CD4-positive, alpha-beta T cell treated with Interleukin-4 for 4 hours (primary cell): ENCODE results near the gene PLCH1.

Experiments used
- DNase-seq: peaks from one replicate; pipeline ENCODE4 v3.0.0-alpha.2; 2020

The PLCH1 gene

DNA sequence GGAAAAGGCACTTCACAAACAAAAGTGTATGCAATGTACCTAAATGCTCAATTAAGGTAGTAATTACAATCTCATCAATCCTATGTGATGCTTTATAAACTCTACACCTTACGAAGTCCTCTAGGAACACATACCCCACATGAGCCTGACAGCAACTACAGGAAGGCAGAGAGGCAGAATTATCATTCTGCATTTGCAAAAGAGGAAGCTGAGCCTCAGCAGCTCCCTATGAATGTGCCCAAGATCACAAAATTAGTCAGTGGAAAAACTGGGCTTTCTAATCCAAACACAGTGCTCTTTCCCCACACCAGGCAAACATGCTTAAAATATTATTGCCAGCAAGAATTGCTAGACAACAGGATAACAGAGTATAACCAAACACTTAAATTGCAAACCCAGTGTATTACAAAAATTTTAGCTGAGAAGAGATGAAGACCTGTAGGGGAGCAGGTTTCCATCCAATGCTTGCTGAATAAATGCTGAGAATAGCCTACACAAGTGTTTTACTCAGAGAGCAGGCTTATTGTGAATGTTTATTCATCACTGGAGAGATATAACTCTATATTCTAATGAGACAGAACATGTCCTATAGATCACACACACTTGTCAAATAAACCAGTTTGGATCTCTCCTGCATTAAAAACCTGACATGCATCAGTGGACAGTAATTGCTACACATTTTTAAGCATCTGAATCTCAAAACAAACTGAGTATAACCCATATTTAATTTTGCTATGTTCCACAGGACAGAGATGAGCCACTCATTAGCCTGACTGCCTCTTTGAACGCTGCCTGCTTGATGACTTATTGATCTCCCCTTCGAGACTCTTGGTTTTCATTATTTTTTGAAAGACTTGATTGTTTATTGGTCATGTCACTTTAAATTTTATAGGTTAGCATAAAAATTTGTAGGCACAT is 62.2 kb downstream of the PLCH1 start:
- DNase-seq, result no peak

DNA sequence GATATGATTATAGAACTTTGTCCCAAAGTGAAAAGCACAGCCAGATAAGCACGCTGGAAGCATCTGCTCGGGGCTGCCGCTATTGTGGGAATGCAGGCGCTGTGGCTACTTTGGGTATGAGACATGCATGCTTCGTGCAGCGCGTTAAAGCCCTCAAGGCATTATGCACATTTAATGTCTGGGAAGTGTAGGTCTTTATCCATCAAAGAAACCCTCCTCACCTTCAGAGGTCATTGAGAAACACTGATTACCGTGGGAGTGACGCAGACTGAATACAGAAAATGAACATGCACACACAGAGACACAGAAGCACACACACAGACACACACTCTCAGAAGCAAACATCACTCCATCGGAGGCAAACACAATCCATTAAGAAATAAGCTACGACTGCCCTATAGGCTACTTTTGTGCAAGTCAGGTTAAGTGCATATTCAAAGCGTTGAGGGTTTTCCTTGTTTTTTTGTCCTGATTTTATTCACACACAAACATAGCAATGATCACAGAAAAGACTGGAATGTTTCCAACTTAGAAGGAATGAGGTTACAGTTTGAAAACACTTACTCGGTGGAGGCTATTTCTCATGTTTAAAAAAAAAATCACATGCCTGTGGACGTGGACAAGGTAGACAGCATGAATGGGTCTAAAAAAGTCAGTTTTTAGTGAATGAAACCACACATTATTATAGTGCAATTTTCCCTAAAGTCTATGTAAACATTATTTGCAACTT is 68.5 kb downstream of the PLCH1 start:
- DNase-seq, result no peak

DNA sequence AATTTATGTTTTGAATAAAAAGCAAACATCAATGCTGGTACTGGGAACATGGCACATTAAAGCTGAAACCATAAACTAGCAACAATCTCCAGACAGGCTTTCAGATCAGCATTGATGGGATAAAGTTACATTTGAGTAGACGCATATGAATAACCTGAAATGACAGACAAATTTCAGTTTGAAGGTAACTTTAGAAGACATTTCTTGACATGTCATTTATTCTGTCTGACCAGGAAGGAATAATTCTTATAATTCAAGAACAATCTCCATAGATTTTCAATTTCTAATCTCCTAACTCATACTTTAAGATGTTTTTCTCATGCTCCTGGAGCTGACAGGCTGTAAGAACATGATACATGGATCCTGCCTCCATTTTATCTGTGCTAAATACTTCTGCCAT is 69.8 kb downstream of the PLCH1 start:
- no peak for DNase-seq

DNA sequence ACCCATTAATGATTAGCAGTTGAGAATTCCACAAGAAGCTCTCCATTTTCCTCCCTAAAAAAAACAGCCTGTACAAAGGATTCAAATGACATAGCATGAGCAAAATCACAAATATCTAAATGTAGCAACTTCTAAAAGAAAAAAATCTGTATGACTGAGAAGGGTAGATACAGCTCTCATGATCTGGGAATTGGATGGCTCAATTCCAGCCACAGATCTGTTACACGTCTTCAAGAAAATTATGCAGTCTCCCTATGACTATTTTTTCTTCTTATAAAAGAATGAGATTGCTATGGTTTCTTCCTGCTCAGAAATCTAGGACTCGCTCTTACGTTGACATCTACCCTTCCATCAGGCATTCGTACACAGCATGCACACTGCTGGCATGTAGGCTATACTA is 71.5 kb downstream of the PLCH1 start:
- DNase-seq, result no peak

DNA sequence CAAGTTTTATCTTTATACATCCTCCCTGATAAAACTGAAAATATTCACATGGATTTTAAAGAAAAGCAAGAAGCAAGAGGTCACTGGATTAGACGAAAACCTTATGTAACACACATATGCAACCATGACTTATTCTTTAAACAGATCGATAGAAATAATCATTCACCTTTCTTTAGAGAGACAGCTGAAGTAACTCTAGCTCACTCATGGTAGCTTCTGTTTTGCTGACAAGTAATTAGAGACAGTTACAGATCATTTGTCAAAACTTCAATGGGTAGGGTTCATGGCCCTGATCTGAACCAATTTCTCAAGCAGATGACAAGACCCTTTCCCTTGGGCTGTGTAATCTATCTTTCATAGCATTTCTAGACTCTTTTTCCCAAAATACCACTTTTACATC is 74.5 kb downstream of the PLCH1 start:
- no peak for DNase-seq

DNA sequence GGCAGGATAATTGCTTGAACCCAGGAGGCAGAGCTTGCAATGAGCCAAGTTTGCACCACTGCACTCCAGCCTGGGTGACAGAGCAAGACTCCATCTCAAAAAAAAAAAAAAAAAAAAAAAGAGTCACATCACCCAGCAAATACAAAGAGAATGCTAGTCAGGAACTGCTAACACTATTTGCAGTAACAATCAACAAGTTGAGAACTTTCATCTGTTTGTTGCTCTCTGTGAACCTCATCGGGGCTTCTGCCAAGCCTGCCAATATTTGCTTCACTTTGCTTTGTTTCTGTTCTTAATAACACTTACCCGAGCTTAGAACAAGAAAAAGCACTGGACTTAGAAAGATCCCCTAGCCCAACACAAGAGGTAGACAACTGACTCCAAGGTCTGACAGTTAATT is 76.9 kb downstream of the PLCH1 start:
- no peak for DNase-seq

DNA sequence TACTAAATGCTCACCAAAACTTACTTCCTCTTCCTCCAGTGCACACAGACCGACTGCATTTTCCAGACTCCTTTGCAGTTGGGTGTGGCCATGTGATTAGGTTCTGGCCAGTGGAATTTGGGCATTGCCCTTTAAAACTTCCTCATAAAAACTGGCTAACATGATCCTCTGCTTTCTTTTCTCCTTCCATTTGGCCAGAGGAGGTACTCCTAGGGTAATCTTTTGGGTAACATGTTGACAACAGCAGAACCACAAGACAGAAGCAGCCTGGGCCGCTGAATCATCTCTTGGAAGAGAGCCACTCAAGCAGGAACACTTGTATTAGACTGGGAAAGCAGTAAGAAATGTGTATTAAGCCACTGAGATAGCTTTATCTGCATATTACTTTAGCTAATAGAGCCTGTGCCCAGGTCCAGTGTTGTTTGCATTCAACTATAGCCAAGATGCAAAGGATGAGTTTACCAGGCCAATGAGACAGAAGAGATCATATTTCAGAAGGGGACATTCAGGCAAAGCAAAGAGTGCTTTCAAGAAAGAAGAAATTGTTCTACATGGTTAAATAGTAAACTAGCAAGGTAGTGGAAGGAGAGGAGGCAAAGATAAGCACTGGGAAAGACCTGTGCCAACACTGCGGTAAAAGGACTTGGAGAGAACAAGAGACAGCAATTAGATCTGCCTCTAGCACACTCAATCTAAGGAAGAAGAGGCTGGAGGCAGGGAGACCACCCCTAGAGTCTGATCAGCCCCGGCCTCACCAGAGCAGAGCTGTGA is 79.8 kb downstream of the PLCH1 start:
- no peak for DNase-seq

DNA sequence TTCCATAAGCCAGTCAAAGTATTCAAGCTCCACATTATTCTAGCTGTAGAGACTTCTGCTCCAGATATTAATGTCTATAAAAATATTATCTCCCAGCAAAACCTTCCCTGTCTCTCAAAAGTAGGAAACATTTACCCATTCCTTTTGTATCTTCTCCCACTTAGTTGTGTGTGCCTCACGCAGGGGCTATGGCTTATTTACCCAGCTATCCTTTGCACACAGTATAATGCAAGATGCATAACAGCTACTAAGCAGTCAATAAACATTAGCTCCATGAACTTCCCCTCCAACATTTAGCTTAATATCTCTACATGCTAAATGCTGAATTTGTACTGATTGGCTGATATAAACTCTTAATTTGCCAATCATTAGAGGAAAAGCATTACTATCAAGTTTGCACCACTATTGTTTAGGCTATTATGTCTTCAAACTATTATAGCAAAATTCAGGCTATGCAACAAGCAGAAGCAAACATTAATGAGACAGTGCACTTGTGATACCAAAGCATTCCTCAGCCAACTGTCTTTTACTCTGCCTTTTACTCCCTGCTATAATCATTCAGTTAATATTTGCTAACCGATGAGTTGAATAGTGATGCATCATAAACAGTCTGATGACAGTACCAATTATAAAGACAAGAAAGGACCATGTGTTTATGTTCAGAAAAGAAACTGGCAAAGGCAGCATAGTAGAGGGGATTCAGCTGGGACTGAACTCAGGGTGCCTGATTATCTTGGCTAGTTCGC is 81.2 kb downstream of the PLCH1 start:
- DNase-seq, result no peak

DNA sequence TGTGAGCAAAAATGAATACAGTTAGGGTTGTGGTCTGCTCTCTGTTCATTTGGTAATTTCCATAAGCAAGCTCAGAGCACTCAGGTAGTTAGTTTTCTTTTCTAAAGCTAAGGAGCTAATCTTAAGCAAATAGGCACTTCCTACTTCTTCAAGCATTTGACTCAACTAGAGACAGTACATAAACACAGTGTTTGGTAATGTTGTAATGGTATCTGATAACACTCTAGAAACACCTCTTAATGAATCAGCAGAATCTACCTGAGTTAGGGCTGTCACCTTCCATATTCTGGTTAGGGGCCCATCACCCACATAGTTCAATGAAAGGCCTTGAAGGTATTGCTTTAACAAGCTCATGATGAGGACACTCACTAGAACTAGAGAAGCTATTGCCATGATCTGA is 83.1 kb downstream of the PLCH1 start:
- no peak for DNase-seq

DNA sequence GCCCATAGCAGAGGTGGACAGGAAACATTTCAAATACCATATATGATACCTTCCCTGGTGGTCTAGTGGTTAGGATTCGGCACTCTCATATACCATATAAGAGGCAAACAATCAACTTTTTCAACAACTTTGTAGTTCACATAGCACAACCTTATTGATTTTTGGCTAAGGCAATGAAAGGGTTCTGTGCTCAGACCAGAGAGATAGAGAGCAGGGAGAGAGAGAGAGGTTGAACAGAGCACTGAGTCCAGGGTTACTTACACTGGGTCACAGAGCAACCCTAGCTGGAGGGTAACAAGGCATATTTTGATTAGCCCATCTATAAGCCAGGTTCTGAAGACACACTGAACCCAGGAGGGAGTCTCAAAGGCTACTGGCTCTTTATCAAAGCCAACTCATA is 83.8 kb downstream of the PLCH1 start:
- DNase-seq, result no peak

DNA sequence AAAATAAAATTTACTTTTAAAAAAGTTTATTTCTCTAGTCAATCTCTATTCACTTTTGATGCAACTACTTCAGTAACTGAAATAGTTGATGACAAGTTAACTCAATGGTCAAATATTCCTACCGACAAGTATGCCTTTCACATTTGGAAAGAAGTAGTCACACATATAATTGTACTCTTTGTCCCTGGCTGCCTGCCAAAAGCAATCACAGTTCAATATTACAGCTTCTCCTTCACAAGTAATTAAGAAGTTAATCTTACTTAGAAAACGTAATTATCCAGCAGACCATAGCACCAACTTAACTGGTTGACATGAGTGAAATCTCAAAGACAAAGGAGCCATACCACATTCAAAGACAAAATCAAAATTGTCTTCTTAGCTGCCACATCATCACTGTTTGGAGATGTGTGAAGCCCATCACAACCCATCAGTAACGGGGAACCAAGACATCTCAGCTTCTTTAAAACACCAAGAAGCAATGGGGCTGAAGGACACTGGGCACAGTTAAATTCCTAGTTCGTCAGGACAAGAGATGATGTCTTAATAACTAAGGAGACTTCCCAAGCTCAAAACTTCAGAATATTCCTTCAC is 86.1 kb downstream of the PLCH1 start:
- DNase-seq, result no peak

DNA sequence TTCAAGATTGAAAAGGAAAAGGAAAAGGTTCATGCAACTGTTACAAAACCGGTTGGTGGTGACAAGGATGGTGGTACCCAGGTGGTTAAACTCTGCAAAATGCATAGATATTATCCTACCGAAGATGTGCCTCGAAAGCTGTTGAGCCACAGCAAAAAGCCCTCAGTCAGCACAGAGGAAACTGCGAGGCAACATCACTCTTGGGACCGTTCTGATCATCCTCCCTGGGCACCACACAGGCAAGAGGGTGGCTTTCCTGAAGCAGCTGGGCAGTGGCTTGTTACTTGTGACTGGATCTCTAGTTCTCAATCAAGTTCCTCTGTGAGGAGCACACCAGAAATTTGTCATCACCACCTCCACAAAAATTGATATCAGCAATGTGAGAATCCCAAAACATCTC is 86.9 kb downstream of the PLCH1 start:
- DNase-seq, result no peak

DNA sequence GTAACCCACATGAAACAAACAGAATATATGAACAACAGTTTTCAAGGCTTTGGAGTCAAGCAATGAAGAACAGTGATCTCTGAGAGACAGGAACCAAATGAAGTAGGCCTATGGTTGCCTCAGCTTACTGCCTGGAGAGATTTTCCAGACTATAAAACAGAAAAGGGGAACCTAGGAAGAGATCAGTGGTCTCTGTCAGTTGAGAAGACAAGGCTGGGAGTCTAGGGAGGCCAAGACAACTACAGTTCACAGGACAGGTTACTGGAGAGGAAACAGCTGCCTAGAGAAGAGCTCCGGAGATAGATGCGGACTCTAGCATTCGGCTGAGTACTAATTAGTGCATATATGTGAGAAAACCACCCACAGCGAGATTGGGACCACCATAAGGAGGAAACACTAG is 87.7 kb downstream of the PLCH1 start:
- no peak for DNase-seq

DNA sequence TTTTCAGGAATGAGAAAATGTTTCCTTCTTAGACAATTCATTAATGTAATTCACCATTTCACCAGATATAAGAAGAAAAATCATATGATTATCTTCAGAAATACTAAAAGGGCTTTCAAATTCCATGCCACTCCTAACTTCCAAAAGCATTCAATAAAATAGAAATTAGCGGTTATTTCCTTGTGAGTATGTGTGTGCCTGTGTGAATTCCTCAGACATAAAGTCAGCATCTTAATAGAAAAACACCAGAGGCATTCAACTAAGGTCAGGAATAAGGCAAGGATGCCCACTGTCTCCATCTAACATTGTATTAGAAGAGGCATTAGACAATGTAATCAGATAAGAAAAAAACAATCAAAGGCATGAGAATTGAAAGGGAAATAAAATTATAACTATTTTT is 88.4 kb downstream of the PLCH1 start:
- no peak for DNase-seq

DNA sequence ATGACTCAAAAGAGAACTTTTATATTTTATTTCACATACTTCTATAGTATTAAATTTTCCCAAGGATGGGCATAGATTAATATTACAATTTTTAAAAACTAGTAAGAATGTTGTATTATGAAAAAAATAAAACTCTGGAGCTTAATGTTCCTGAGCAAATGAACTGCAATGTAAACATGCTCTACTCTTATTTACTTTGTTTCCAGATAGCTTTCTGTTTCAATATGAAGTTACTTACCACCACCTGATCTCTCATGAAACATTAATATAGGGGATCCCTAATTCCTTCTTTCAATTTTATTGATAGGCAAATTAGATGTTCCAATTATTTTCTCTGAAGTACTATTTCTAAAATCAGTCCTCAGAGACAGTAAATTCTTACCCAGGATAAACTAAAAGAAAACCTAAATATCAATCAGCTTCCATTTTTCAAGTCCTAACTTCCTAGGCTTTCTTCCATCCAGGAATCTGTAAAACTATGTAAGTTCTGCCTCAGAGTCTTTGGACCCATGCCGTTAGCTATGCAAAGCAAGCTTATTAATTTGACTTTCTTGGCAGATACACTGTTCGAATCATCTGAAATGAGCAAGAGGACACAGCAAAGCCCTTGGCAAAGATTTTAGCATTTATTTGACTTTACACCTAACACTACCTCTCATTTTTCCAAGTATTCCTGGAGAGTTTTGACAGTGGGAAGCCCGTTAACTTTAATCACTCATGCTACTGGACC is 93.2 kb downstream of the PLCH1 start:
- DNase-seq, result no peak

DNA sequence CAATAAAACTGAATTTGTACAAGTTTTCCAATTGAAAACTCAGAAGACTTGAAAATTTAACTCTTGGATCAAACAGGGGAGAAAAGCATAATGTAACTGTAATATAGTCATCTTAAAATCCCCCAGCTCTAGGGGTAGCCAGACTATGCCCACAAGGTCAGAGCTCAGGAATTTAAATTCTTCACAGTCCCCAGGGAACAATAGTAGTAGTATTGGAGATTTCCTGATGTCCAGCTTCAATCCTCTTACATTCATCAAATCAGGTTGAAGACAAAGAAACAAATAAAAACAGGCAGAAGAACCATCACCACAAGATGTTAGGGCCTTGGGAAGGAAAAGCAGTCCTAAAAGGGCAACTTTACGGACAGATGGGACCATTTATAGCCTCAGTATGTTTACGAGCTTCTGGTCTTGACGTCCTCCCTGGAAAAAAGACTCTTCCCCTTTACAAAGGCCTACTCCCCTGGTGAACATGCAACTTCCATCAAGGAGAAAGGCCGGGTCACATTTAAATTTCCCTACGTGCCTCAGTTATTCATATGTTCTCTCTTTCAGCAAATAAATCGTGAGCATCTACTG is 96.8 kb downstream of the PLCH1 start:
- DNase-seq, result no peak

DNA sequence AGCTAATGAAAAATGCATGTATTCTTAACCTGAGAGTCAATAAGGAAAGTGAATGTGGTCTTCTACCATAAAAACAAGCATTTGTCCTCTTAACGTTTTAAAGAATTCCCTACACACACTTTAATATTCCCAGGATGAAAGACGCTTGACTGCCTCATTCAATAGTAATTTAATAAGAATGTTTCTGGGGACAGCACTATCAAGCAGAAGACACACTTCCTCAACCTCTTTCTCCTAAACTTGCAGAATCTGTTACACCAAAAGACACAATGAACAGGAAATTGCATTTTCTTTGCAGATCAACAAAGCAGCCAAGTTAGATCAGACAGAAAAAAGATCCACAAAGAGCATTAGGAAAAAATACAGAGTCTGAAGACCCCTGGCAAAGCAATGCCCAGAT is 97.7 kb downstream of the PLCH1 start:
- DNase-seq, result no peak

DNA sequence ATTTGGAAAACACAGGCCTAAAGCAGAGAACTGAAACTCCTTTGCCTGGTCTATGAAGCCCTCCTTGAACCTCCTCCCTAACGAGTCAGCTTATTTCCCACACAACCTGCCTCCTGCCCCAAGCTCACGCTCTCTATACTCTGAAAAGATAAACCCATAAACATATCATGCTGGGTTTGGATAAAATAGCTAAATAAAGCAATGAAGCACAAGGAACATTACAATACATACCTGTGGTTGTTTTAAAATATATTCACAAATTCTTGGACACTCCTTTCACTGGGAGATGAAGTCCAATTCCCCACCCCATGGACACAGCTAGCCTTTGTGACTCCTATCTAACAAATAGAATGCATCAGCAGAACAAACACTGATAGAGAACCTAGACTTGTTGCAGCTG is 98.2 kb downstream of the PLCH1 start:
- no peak for DNase-seq

DNA sequence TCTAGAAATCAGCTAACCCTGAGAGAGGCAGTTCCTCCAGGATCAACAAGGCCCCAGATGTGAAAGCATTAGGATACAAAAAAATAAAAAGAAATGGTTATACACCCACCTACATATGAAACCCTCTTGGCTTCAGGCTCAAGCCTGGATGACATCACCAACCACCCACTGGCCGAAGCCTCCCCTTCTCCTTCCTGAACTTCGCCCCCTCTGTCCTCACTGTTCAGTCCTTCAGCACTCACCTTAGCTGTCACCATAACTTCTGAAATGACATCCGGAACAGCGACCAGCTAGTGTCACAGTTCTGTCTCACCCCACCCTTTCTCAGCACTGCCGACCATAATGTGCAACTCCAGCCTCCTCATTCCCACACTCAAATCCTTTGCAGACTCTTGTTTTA is 98.7 kb downstream of the PLCH1 start:
- DNase-seq, result no peak

DNA sequence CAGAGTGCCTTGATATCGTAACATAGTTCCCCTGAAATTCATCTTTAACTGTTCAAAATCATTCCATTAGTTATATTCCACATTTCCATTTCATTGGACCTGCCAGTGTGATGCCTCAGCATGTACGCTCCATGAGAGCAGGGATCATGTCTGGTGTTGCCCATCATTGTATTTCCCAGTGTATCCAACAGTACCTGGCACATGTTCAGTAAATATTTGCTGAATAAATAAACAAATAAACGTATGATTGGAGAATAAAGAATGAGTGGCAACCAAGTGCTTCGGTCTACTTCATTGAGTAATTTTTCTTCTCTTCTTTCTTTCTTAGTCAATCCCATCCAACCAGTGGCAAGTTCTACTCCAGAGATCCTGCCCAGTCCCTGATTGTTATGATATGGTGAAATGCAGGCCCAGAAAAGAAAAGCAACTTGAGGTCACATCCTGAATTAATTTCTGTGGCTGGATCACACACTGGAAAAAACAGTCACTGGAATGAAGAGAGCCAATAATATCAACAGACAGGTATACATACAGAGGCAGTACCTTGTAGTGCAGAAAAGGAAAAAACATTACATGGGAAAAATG is 101.2 kb downstream of the PLCH1 start:
- DNase-seq, result no peak

DNA sequence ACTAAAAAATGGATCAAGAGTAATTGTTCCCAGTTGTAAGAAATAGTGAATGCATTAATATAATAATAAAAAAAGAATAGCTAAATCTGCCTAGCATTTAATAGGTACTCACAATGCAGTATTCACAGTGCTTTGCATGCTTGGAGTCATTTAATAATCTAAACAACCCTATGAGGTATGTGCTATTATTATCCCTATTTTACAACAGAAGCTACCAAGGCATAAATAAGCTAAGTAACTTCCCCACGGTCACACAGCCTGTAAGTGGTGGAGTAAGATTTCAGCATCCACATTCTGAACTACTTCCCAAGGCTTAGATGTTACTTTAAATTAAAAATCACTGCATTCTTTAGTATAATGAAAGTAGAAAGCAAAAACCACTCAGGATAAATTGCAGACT is 102.9 kb downstream of the PLCH1 start:
- DNase-seq, result no peak
